Keratinocyte (primary cell): ENCODE measurements around the gene SCUBE2. TPM values are rescaled to one million over a fixed set of nuclear protein-coding genes. Genes with fewer than 3 reads are reported as not detected.

ENCODE experiments used
- DNase-seq: peaks from one replicate; pipeline ENCODE4 v3.0.0-alpha.2; 2011; ENCODE audit warnings: low read depth, missing footprints, low spot score
- FAIRE-seq: peaks from 2 replicates; lab custom pipeline; 2011; peaks lifted over from hg19 to GRCh38; lab: Jason Lieb, UNC
- H2AFZ ChIP-seq: 2 replicates; pipeline ENCODE4 v1.6.0; 2012; ENCODE audit warnings: low read length, control low read depth, inconsistent platforms; ENCODE audit not compliant: control insufficient read depth
- H3K27ac ChIP-seq: 2 replicates; pipeline ENCODE4 v1.5.1; 2011; ENCODE audit warnings: low read length; ENCODE audit not compliant: control insufficient read depth, insufficient read depth
- H3K27me3 ChIP-seq: 3 replicates; pipeline ENCODE4 v1.6.0; 2011; ENCODE audit warnings: low read length; ENCODE audit not compliant: control insufficient read depth, insufficient read depth; ENCODE audit errors: extremely low read depth
- H3K36me3 ChIP-seq, 2 experiments: 2 replicates in 1 of 2; 3 replicates in 1 of 2; pipeline ENCODE4 v1.5.1; 2011; ENCODE audit warnings: low read length in 2 of 2, mild to moderate bottlenecking in 1 of 2; ENCODE audit not compliant: control insufficient read depth in 2 of 2, insufficient read depth in 2 of 2; ENCODE audit errors: extremely low read depth in 1 of 2
- H3K4me1 ChIP-seq: 3 replicates; pipeline ENCODE4 v1.5.1; 2011; ENCODE audit warnings: low read length; ENCODE audit not compliant: control insufficient read depth, insufficient read depth; ENCODE audit errors: extremely low read depth
- H3K4me2 ChIP-seq: 3 replicates; pipeline ENCODE4 v1.6.0; 2011; ENCODE audit warnings: low read depth, low read length; ENCODE audit not compliant: control insufficient read depth, insufficient read depth; ENCODE audit errors: extremely low read depth
- H3K4me3 ChIP-seq, 3 experiments: fragments of 200-600 bp in 1 of 3; sonication (generic) in 1 of 3; 2 replicates in 2 of 3; 3 replicates in 1 of 3; pipeline ENCODE4 v1.5.1; 2011 to 2016; ENCODE audit warnings: low read length in 3 of 3, mild to moderate bottlenecking in 3 of 3, control low read depth in 2 of 3, inconsistent platforms in 1 of 3, low read depth in 1 of 3, mixed read lengths in 1 of 3, mixed run types in 1 of 3, moderate library complexity in 1 of 3; ENCODE audit not compliant: control insufficient read depth in 2 of 3, insufficient read depth in 2 of 3; ENCODE audit errors: extremely low read depth in 1 of 3
- H3K79me2 ChIP-seq: 2 replicates; pipeline ENCODE4 v1.6.0; 2012; ENCODE audit warnings: low read length; ENCODE audit not compliant: control insufficient read depth, insufficient read depth
- H3K9ac ChIP-seq: 3 replicates; pipeline ENCODE4 v1.6.0; 2011; ENCODE audit warnings: low read length; ENCODE audit not compliant: control insufficient read depth, insufficient read depth; ENCODE audit errors: extremely low read depth
- H3K9me1 ChIP-seq: 3 replicates; pipeline ENCODE4 v1.6.0; 2011; ENCODE audit warnings: low read length; ENCODE audit not compliant: control insufficient read depth, insufficient read depth; ENCODE audit errors: extremely low read depth
- H3K9me3 ChIP-seq: 2 replicates; pipeline ENCODE4 v1.5.1; 2012; ENCODE audit warnings: low read depth, low read length; ENCODE audit not compliant: control insufficient read depth
- H4K20me1 ChIP-seq: 3 replicates; pipeline ENCODE4 v1.6.0; 2011; ENCODE audit warnings: low read length; ENCODE audit not compliant: control insufficient read depth, insufficient read depth; ENCODE audit errors: extremely low read depth
- EZH2 ChIP-seq: IDR thresholded peaks from one replicate; pipeline ENCODE4 v1.6.1; 2012; ENCODE audit warnings: inconsistent platforms, mild to moderate bottlenecking, low read length, moderate library complexity
- dilution Hi-C: fragments of 300-500 bp; cut with MboI; formaldehyde crosslinking; loops from one replicate; pipeline ENCODE4 v1.7.0; 2020; ENCODE audit warnings: low sequenced_read_pairs; ENCODE audit not compliant: extremely low pct_ligation_motif_present
- polyA plus RNA-seq, 5 experiments: library from polyadenylated mRNA; depleted of rRNA in 3 of 5; stranded (reverse) in 3 of 5; stranded (forward) in 1 of 5; unstranded in 1 of 5; fragments of >200 nt; gene quantifications; 1 replicate in 1 of 5; 2 replicates in 3 of 5; 3 replicates in 1 of 5; pipeline versions ENCODE4 v1.2.1 to v1.2.3, GENCODE V29; 2011 to 2012; ENCODE audit warnings: missing spikeins in 2 of 5, low read depth in 1 of 5, low replicate concordance in 1 of 5
- TF ChIP-seq, protein P1 (sequence below), 3 experiments: IDR thresholded peaks in 1 of 3; conservative IDR thresholded peaks in 1 of 3; optimal IDR thresholded peaks in 1 of 3; 2 replicates in 2 of 3; 3 replicates in 1 of 3; pipeline versions ENCODE3 to v1.5.1; 2011; ENCODE audit warnings: low read length in 3 of 3, mild to moderate bottlenecking in 3 of 3, moderate library complexity in 2 of 3, control low read depth in 1 of 3, inconsistent platforms in 1 of 3; ENCODE audit not compliant: insufficient read depth in 2 of 3; ENCODE audit errors: extremely low read depth in 1 of 3

Gene SCUBE2
- polyA plus RNA-seq, 1 donor (not counting 4 experiments of a cell fraction or from before 2014, with no cell fraction given), result 1.5 TPM

DNA sequence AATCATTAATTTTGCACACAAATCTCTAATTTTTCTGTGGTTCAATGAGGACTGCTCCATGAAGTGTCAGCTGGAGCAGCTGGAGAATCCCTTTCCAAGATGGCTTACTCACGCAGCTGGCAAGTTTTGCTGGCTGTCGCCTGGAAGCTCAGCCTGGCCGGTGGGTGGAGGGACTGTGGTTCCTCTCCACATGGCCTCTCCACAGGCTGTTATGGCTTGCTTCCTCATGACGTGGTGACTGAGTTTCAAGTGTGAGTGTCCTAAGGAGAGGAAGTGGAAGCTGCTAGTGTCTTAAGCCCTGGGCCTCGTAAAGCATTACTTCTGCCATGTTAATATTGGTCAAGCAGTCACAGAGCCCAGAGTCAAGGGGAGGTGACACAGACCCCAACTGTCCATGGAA, 73.6 kb downstream of the SCUBE2 start:
- no peak overlapping the region for H2AFZ ChIP-seq
- H3K9me3 ChIP-seq, result no peaks in the 10 kb centered on the region
- H3K36me3 ChIP-seq, result no peaks in the 10 kb centered on the region
- no peak overlapping the region for H3K4me3 ChIP-seq
- no peak for FAIRE-seq
- no peak for DNase-seq
- no peaks in the 10 kb centered on the region for H3K79me2 ChIP-seq
- no peak overlapping the region for H3K27ac ChIP-seq
- H3K9ac ChIP-seq, result no peak overlapping the region
- H4K20me1 ChIP-seq, result no peaks in the 10 kb centered on the region
- H3K27me3 ChIP-seq, result no peaks in the 10 kb centered on the region
- TF ChIP-seq, protein P1, sequence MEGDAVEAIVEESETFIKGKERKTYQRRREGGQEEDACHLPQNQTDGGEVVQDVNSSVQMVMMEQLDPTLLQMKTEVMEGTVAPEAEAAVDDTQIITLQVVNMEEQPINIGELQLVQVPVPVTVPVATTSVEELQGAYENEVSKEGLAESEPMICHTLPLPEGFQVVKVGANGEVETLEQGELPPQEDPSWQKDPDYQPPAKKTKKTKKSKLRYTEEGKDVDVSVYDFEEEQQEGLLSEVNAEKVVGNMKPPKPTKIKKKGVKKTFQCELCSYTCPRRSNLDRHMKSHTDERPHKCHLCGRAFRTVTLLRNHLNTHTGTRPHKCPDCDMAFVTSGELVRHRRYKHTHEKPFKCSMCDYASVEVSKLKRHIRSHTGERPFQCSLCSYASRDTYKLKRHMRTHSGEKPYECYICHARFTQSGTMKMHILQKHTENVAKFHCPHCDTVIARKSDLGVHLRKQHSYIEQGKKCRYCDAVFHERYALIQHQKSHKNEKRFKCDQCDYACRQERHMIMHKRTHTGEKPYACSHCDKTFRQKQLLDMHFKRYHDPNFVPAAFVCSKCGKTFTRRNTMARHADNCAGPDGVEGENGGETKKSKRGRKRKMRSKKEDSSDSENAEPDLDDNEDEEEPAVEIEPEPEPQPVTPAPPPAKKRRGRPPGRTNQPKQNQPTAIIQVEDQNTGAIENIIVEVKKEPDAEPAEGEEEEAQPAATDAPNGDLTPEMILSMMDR (optimal IDR thresholded peaks at IDR 0.05 in 1 of 3, IDR thresholded peaks at IDR 0.05 in 1 of 3, conservative IDR thresholded peaks at IDR 0.05 in 1 of 3; ENCODE audit: extremely low read depth in 1 of 3, insufficient read depth in 2 of 3, low read length in 3 of 3), result no peak
- TF ChIP-seq EZH2, result no peak
- dilution Hi-C loops, result no loop called here
- H3K9me1 ChIP-seq, result no peaks in the 10 kb centered on the region
- H3K4me2 ChIP-seq, result no peak overlapping the region
- no peaks in the 10 kb centered on the region for H3K4me1 ChIP-seq

- no peaks in the 10 kb centered on the region for H3K36me3 ChIP-seq
- no peaks in the 10 kb centered on the region for H3K27me3 ChIP-seq
- no peak overlapping the region for H3K9ac ChIP-seq
- FAIRE-seq, result no peak
- no peaks in the 10 kb centered on the region for H3K9me1 ChIP-seq
- no peak overlapping the region for H3K4me3 ChIP-seq
- H3K27ac ChIP-seq, result no peak overlapping the region
- dilution Hi-C loops, result no loop called here
- no peaks in the 10 kb centered on the region for H3K79me2 ChIP-seq
- no peak overlapping the region for H2AFZ ChIP-seq
- no peaks in the 10 kb centered on the region for H3K9me3 ChIP-seq
- H4K20me1 ChIP-seq, result no peaks in the 10 kb centered on the region
- no peaks in the 10 kb centered on the region for H3K4me1 ChIP-seq
- no peak overlapping the region for H3K4me2 ChIP-seq
- TF ChIP-seq EZH2, result no peak
- TF ChIP-seq, protein P1 (optimal IDR thresholded peaks at IDR 0.05 in 1 of 3, IDR thresholded peaks at IDR 0.05 in 1 of 3, conservative IDR thresholded peaks at IDR 0.05 in 1 of 3; ENCODE audit: extremely low read depth in 1 of 3, insufficient read depth in 2 of 3, low read length in 3 of 3), result no peak
- DNase-seq, result no peak
Observed at GRCh38 chr11:9016916-9017642, 74.3 kb downstream of the SCUBE2 start.
